Measurements from ENCODE around the gene SLC30A2. TPM values are rescaled to one million over a fixed set of nuclear protein-coding genes. Genes with fewer than 3 reads are reported as not detected.

The SLC30A2 gene
- polyA plus RNA-seq, 1 donor from 2014 or later: 0.46 TPM

DNA sequence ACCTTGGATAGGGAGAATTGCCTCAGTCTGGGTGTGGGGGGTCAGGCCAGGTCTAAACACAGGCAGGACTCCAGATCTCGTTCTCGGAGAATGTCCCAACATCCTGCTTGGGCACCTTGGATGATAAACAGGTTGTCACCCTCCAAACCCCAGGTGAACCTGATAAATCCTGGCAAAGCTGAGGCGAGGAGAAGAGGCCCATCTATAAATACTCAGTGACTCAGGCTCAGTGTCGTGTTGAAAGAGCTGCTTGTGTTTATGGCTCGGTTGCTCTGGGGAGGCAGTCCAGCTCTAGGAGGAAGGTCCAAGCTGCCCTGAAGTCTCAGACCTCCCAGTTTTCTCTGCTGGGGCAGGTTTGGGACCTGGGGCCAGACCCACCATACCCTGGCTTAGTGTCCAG, 37.3 kb upstream of the SLC30A2 start:
- Histone ChIP-seq H3K4me3 (ENCODE audit: low read length) (no peak overlapping the region), H3K9me3 (ENCODE audit: low read length) (no peaks in the 10 kb centered on the region), H2AFZ (ENCODE audit: low read depth, low read length) (no peak overlapping the region), H3K27me3 (ENCODE audit: insufficient read depth, low read depth, low read length) (no peaks in the 10 kb centered on the region), H3K79me2 (replicated peaks; ENCODE audit: insufficient read depth, low read length) (no peaks in the 10 kb centered on the region), H3K9me2 (ENCODE audit: insufficient read depth, low read length) (no peaks in the 10 kb centered on the region), H3K4me2 (ENCODE audit: low read length) (no peak overlapping the region), H3K9ac (ENCODE audit: low read length) (no peak overlapping the region), H3F3A (ENCODE audit: insufficient read depth, low read length, poor library complexity, severe bottlenecking) (no peaks in the 10 kb centered on the region), H3K36me3 (ENCODE audit: insufficient read depth, low read length) (no peaks in the 10 kb centered on the region), H4K20me1 (ENCODE audit: insufficient read depth) (no peaks in the 10 kb centered on the region), H3K27ac (ENCODE audit: low read length) (no peak overlapping the region)
- TF ChIP-seq POLR2AphosphoS5 (IDR thresholded peaks at IDR 0.05): no peak
- no peak for TF ChIP-seq RAD21 (conservative IDR thresholded peaks at IDR 0.05)
- TF ChIP-seq, protein P1, sequence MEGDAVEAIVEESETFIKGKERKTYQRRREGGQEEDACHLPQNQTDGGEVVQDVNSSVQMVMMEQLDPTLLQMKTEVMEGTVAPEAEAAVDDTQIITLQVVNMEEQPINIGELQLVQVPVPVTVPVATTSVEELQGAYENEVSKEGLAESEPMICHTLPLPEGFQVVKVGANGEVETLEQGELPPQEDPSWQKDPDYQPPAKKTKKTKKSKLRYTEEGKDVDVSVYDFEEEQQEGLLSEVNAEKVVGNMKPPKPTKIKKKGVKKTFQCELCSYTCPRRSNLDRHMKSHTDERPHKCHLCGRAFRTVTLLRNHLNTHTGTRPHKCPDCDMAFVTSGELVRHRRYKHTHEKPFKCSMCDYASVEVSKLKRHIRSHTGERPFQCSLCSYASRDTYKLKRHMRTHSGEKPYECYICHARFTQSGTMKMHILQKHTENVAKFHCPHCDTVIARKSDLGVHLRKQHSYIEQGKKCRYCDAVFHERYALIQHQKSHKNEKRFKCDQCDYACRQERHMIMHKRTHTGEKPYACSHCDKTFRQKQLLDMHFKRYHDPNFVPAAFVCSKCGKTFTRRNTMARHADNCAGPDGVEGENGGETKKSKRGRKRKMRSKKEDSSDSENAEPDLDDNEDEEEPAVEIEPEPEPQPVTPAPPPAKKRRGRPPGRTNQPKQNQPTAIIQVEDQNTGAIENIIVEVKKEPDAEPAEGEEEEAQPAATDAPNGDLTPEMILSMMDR (IDR thresholded peaks at IDR 0.05; ENCODE audit: poor library complexity, severe bottlenecking): no peak
- TF ChIP-seq, protein P2, sequence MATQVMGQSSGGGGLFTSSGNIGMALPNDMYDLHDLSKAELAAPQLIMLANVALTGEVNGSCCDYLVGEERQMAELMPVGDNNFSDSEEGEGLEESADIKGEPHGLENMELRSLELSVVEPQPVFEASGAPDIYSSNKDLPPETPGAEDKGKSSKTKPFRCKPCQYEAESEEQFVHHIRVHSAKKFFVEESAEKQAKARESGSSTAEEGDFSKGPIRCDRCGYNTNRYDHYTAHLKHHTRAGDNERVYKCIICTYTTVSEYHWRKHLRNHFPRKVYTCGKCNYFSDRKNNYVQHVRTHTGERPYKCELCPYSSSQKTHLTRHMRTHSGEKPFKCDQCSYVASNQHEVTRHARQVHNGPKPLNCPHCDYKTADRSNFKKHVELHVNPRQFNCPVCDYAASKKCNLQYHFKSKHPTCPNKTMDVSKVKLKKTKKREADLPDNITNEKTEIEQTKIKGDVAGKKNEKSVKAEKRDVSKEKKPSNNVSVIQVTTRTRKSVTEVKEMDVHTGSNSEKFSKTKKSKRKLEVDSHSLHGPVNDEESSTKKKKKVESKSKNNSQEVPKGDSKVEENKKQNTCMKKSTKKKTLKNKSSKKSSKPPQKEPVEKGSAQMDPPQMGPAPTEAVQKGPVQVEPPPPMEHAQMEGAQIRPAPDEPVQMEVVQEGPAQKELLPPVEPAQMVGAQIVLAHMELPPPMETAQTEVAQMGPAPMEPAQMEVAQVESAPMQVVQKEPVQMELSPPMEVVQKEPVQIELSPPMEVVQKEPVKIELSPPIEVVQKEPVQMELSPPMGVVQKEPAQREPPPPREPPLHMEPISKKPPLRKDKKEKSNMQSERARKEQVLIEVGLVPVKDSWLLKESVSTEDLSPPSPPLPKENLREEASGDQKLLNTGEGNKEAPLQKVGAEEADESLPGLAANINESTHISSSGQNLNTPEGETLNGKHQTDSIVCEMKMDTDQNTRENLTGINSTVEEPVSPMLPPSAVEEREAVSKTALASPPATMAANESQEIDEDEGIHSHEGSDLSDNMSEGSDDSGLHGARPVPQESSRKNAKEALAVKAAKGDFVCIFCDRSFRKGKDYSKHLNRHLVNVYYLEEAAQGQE (IDR thresholded peaks at IDR 0.05; ENCODE audit: borderline replicate concordance): no peak
- TF ChIP-seq MXI1 (conservative IDR thresholded peaks at IDR 0.05; ENCODE audit: poor library complexity, severe bottlenecking): no peak
- no peak for TF ChIP-seq TAF1 (IDR thresholded peaks at IDR 0.05; ENCODE audit: low read depth)
- TF ChIP-seq EP300 (conservative IDR thresholded peaks at IDR 0.05; ENCODE audit: poor library complexity, severe bottlenecking): no peak
- TF ChIP-seq SMC3 (conservative IDR thresholded peaks at IDR 0.05; ENCODE audit: poor library complexity): no peak
- no peak for TF ChIP-seq EZH2 (IDR thresholded peaks at IDR 0.05; ENCODE audit: borderline replicate concordance, insufficient read depth, low read length, poor library complexity, severe bottlenecking)

DNA sequence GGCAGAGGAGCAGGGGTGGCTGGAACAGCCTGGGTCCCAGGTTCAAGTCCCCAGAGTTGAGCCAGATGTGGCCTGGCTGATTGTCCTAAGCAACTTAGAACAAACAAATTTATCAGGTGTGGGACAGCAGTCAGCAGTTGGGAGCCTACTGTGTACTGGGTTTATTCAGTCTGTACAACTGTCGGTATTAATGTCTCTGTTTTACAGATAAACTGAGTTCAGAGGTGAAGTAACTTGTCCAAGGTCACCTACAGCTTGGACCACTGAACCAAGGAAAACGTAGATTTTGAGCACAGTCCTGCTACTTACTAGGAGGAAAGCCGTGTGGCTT, 36.1 kb upstream of the SLC30A2 start:
- H3K36me3 ChIP-seq (ENCODE audit: insufficient read depth, low read length): no peaks in the 10 kb centered on the region
- H3K9me3 ChIP-seq (ENCODE audit: low read length): no peaks in the 10 kb centered on the region
- no peaks in the 10 kb centered on the region for H3K79me2 ChIP-seq (replicated peaks; ENCODE audit: insufficient read depth, low read length)
- no peak overlapping the region for H2AFZ ChIP-seq (ENCODE audit: low read depth, low read length)
- H4K20me1 ChIP-seq (ENCODE audit: insufficient read depth): no peaks in the 10 kb centered on the region
- no peak overlapping the region for H3K4me3 ChIP-seq (ENCODE audit: low read length)
- H3K27me3 ChIP-seq (ENCODE audit: insufficient read depth, low read depth, low read length): no peaks in the 10 kb centered on the region
- H3K9ac ChIP-seq (ENCODE audit: low read length): no peak overlapping the region
- TF ChIP-seq, protein P2 (IDR thresholded peaks at IDR 0.05; ENCODE audit: borderline replicate concordance): no peak
- TF ChIP-seq EZH2 (IDR thresholded peaks at IDR 0.05; ENCODE audit: borderline replicate concordance, insufficient read depth, low read length, poor library complexity, severe bottlenecking) (no peak), EP300 (conservative IDR thresholded peaks at IDR 0.05; ENCODE audit: poor library complexity, severe bottlenecking) (no peak), RAD21 (conservative IDR thresholded peaks at IDR 0.05) (no peak), SMC3 (conservative IDR thresholded peaks at IDR 0.05; ENCODE audit: poor library complexity) (no peak), MXI1 (conservative IDR thresholded peaks at IDR 0.05; ENCODE audit: poor library complexity, severe bottlenecking) (no peak), TAF1 (IDR thresholded peaks at IDR 0.05; ENCODE audit: low read depth) (no peak), POLR2AphosphoS5 (IDR thresholded peaks at IDR 0.05) (no peak)
- TF ChIP-seq, protein P1 (IDR thresholded peaks at IDR 0.05; ENCODE audit: poor library complexity, severe bottlenecking): no peak
- H3K9me2 ChIP-seq (ENCODE audit: insufficient read depth, low read length): no peaks in the 10 kb centered on the region
- H3K27ac ChIP-seq (ENCODE audit: low read length): no peak overlapping the region
- H3F3A ChIP-seq (ENCODE audit: insufficient read depth, low read length, poor library complexity, severe bottlenecking): no peaks in the 10 kb centered on the region
- no peak overlapping the region for H3K4me2 ChIP-seq (ENCODE audit: low read length)
